Ectodermal cell (in vitro differentiated cells): ENCODE data around the gene IFNG. TPM values are rescaled to one million over a fixed set of nuclear protein-coding genes. Genes with fewer than 3 reads are reported as not detected.
"Not testable (repeated sequence)": the region's sequence is repeated elsewhere in the genome, so short reads cannot be mapped to it uniquely, and the experiment has no call there.

ENCODE experiments used
- H3K27ac ChIP-seq: 2 replicates; pipeline ENCODE4 v1.7.0; 2013; ENCODE audit warnings: mild to moderate bottlenecking, low read depth, low read length; ENCODE audit not compliant: insufficient read depth, poor library complexity, severe bottlenecking
- H3K27me3 ChIP-seq: 2 replicates; pipeline ENCODE4 v1.7.0; 2013; ENCODE audit warnings: mild to moderate bottlenecking, low read length; ENCODE audit not compliant: insufficient read depth, control insufficient read depth, poor library complexity, severe bottlenecking
- H3K36me3 ChIP-seq: one replicate; pipeline ENCODE4 v1.7.0; 2013; ENCODE audit warnings: low read length; ENCODE audit not compliant: control insufficient read depth, insufficient read depth
- H3K4me1 ChIP-seq: one replicate; pipeline ENCODE4 v1.7.0; 2013; ENCODE audit warnings: low read length; ENCODE audit not compliant: control insufficient read depth, insufficient read depth
- H3K4me3 ChIP-seq: 2 replicates; pipeline ENCODE4 v1.7.0; 2013; ENCODE audit warnings: low read depth, low read length, control low read depth; ENCODE audit not compliant: insufficient read depth
- H3K9me3 ChIP-seq: 2 replicates; pipeline ENCODE4 v1.7.0; 2013; ENCODE audit warnings: mild to moderate bottlenecking, low read length, moderate library complexity; ENCODE audit not compliant: control insufficient read depth
- WGBS, 2 experiments: methylation state at CpG; one replicate each; pipeline ENCODE4 v1.1.7; 2013; ENCODE audit warnings: missing lambda C conversion rate in 2 of 2; 5-methylcytosine and 5-hydroxymethylcytosine counted together
- polyA plus RNA-seq, 4 experiments: library from polyadenylated mRNA; stranded (reverse); fragments of 50-300 nt; gene quantifications; one replicate each; pipeline ENCODE4 v1.2.3, GENCODE V29; 2013

The IFNG gene
- polyA plus RNA-seq (2013, experiment 1 of 4): not detected
- not detected for polyA plus RNA-seq (2013, experiment 2 of 4)
- polyA plus RNA-seq (2013, experiment 3 of 4): not detected
- not detected for polyA plus RNA-seq (2013, experiment 4 of 4)

- no peaks in the 10 kb centered on the region for H3K27me3 ChIP-seq
- WGBS, 2 experiments: 91 to 95% methylated on average over 5 of the region's 5 CpGs
Measured at GRCh38 chr12:68159681-68160304, at the start of gene IFNG. TSS of gene IFNG (minus strand) at chr12:68159740. CDS start at chr12:68159615, 125 bp downstream.

GRCh38 chr12:68209048-68209728 is 49.6 kb upstream of the IFNG start:
- H3K27ac ChIP-seq, H3K9me3 ChIP-seq, H3K36me3 ChIP-seq, H3K4me3 ChIP-seq, H3K27me3 ChIP-seq, H3K4me1 ChIP-seq: not testable (repeated sequence)
- 69 to 73% methylated on average over 11 of the region's 12 CpGs for WGBS, 2 experiments

More at GRCh38 chr12:68159681-68160304, at the start of gene IFNG:
- H3K9me3 ChIP-seq: no peaks in the 10 kb centered on the region
- H3K4me3 ChIP-seq: no peak within 1 kb of the TSS
- H3K36me3 ChIP-seq: no peaks in the 10 kb centered on the region
- no peak within 1 kb of the TSS for H3K27ac ChIP-seq
- no peaks in the 10 kb centered on the region for H3K4me1 ChIP-seq

- Histone ChIP-seq H3K36me3 (no peaks in the 10 kb centered on the region), H3K4me3 (no peak overlapping the region), H3K4me1 (no peaks in the 10 kb centered on the region)
Measured at GRCh38 chr12:68207276-68207675, 47.7 kb upstream of the IFNG start.

GRCh38 chr12:68206446-68206845 is 46.9 kb upstream of the IFNG start:
- no peaks in the 10 kb centered on the region for H3K9me3 ChIP-seq
- no peaks in the 10 kb centered on the region for H3K27me3 ChIP-seq
- H3K4me3 ChIP-seq: no peak overlapping the region
- H3K4me1 ChIP-seq: no peaks in the 10 kb centered on the region
- no peak overlapping the region for H3K27ac ChIP-seq
- no peaks in the 10 kb centered on the region for H3K36me3 ChIP-seq
- 79 to 82% methylated on average over 1 of the region's 1 CpG for WGBS, 2 experiments

More at GRCh38 chr12:68207276-68207675, 47.7 kb upstream of the IFNG start:
- H3K9me3 ChIP-seq: no peaks in the 10 kb centered on the region
- no peak overlapping the region for H3K27ac ChIP-seq
- no peaks in the 10 kb centered on the region for H3K27me3 ChIP-seq

GRCh38 chr12:68203460-68203875 is 43.9 kb upstream of the IFNG start:
- Histone ChIP-seq H3K27me3 (no peaks in the 10 kb centered on the region), H3K4me3 (no peak overlapping the region), H3K36me3 (no peaks in the 10 kb centered on the region), H3K4me1 (no peaks in the 10 kb centered on the region), H3K27ac (no peak overlapping the region), H3K9me3 (no peaks in the 10 kb centered on the region)
- 93 to 96% methylated on average over 2 to 5 of the region's 5 CpGs for WGBS, 2 experiments

- H3K4me3 ChIP-seq: no peak overlapping the region
- whole genome bisulfite sequencing, 2 experiments: 96% methylated on average over 2 of the region's 2 CpGs
- no peaks in the 10 kb centered on the region for H3K9me3 ChIP-seq
- H3K36me3 ChIP-seq: no peaks in the 10 kb centered on the region
- no peaks in the 10 kb centered on the region for H3K4me1 ChIP-seq
- no peaks in the 10 kb centered on the region for H3K27me3 ChIP-seq
- no peak overlapping the region for H3K27ac ChIP-seq
Measured at GRCh38 chr12:68200854-68201253, 41.3 kb upstream of the IFNG start.

GRCh38 chr12:68199127-68199526 is 39.6 kb upstream of the IFNG start:
- H3K9me3 ChIP-seq: no peaks in the 10 kb centered on the region
- no peaks in the 10 kb centered on the region for H3K4me1 ChIP-seq
- no peak overlapping the region for H3K27ac ChIP-seq
- no peaks in the 10 kb centered on the region for H3K27me3 ChIP-seq
- H3K4me3 ChIP-seq: no peak overlapping the region
- WGBS, 2 experiments: 61 to 77% methylated on average over 1 of the region's 1 CpG
- no peaks in the 10 kb centered on the region for H3K36me3 ChIP-seq

GRCh38 chr12:68198507-68199086 is 39.1 kb upstream of the IFNG start:
- Histone ChIP-seq H3K27me3 (no peaks in the 10 kb centered on the region), H3K36me3 (no peaks in the 10 kb centered on the region), H3K4me3 (no peak overlapping the region), H3K9me3 (no peaks in the 10 kb centered on the region), H3K27ac (no peak overlapping the region), H3K4me1 (no peaks in the 10 kb centered on the region)
- 91 to 95% methylated on average over 12 of the region's 12 CpGs for WGBS, 2 experiments

- H3K27me3 ChIP-seq: no peaks in the 10 kb centered on the region
Measured at GRCh38 chr12:68190301-68190700, 30.8 kb upstream of the IFNG start.

GRCh38 chr12:68189821-68190242 is 30.3 kb upstream of the IFNG start:
- Histone ChIP-seq H3K4me3 (no peak overlapping the region), H3K27ac (no peak overlapping the region), H3K9me3 (no peaks in the 10 kb centered on the region), H3K4me1 (no peaks in the 10 kb centered on the region), H3K36me3 (no peaks in the 10 kb centered on the region), H3K27me3 (no peaks in the 10 kb centered on the region)
- WGBS, 2 experiments: 83 to 93% methylated on average over 2 to 3 of the region's 4 CpGs

More at GRCh38 chr12:68190301-68190700, 30.8 kb upstream of the IFNG start:
- no peak overlapping the region for H3K4me3 ChIP-seq
- H3K4me1 ChIP-seq: no peaks in the 10 kb centered on the region
- no peaks in the 10 kb centered on the region for H3K9me3 ChIP-seq
- no peaks in the 10 kb centered on the region for H3K36me3 ChIP-seq
- H3K27ac ChIP-seq: no peak overlapping the region
